ENCODE results near the gene VTA1. TPM values are rescaled to one million over a fixed set of nuclear protein-coding genes. Genes with fewer than 3 reads are reported as not detected.

Gene VTA1
- total and polyA plus RNA-seq, 11 donors, result 14.3 to 56.6 (median 41.0) TPM

- DNase-seq (no peak), ATAC-seq (no peak)
- TF ChIP-seq CTCF (IDR thresholded peaks at IDR 0.05) (no peak), POLR2A (IDR thresholded peaks at IDR 0.05) (no peak)
- intact Hi-C loops (cut with DNase I), result no loop called here
- Histone ChIP-seq H3K36me3 (no peaks in the 10 kb centered on the region), H3K27ac (no peak overlapping the region), H3K9me3 (no peaks in the 10 kb centered on the region), H3K4me1 (no peaks in the 10 kb centered on the region), H3K4me3 (no peak overlapping the region), H3K27me3 (no peaks in the 10 kb centered on the region)
- 95 to 100% (median 97%) methylated on average over 1 of the region's 1 CpG for WGBS, 4 donors
These were observed 118.4 kb downstream of the VTA1 start for GRCh38 chr6:142265476-142265875.

GRCh38 chr6:142266060-142266459 lies 119.0 kb downstream of the VTA1 start:
- no peaks in the 10 kb centered on the region for H3K36me3 ChIP-seq
- 43 to 59% (median 57%) methylated on average over 4 of the region's 4 CpGs for WGBS, 4 donors
- H3K4me1 ChIP-seq, result no peaks in the 10 kb centered on the region
- H3K4me3 ChIP-seq, result no peak overlapping the region
- no peaks in the 10 kb centered on the region for H3K27me3 ChIP-seq
- no peak for DNase-seq
- ATAC-seq, result no peak
- H3K9me3 ChIP-seq, result no peaks in the 10 kb centered on the region
- H3K27ac ChIP-seq, result no peak overlapping the region
- intact Hi-C loops (cut with DNase I), result no loop called here
- TF ChIP-seq CTCF (IDR thresholded peaks at IDR 0.05) (no peak), POLR2A (IDR thresholded peaks at IDR 0.05) (no peak)

- intact Hi-C loops (cut with DNase I), result no loop called here
- Histone ChIP-seq H3K36me3 (no peaks in the 10 kb centered on the region), H3K9me3 (no peaks in the 10 kb centered on the region), H3K27ac (no peak overlapping the region), H3K4me1 (no peaks in the 10 kb centered on the region), H3K4me3 (no peak overlapping the region), H3K27me3 (no peaks in the 10 kb centered on the region)
- ATAC-seq (no peak), DNase-seq (no peak)
- WGBS, 4 donors, result 70 to 93% (median 81%) methylated on average over 1 of the region's 1 CpG
- no peak for TF ChIP-seq CTCF (IDR thresholded peaks at IDR 0.05)
- TF ChIP-seq POLR2A (IDR thresholded peaks at IDR 0.05), result no peak
These were observed 124.4 kb downstream of the VTA1 start for GRCh38 chr6:142271476-142271875.

Other genes with a start within 250 kb of the VTA1 start
- gene GJE1, start 14.3 kb upstream of the VTA1 start, total RNA-seq, result not detected
- gene GJE1, start 14.3 kb upstream of the VTA1 start, polyA plus RNA-seq, result not detected
- gene NMBR, start 141 bp upstream of the VTA1 start, total RNA-seq, result under 1 TPM in 1 of 9 donors, not detected in 8; 0.67 TPM
- gene NMBR, start 141 bp upstream of the VTA1 start, polyA plus RNA-seq, result not detected
- 10 to 100 TPM in 1 of 9 donors, 1 to 10 TPM in 8; 1.5 to 10.5 (median 2.1) TPM for gene ADGRG6, start 154.7 kb downstream of the VTA1 start, total RNA-seq
- 1 to 10 TPM in 1 of 2 donors, under 1 TPM in 1; 0.61 to 1.6 TPM for gene ADGRG6, start 154.7 kb downstream of the VTA1 start, polyA plus RNA-seq